Measurements from ENCODE around the gene RPS13. TPM values are rescaled to one million over a fixed set of nuclear protein-coding genes. Genes with fewer than 3 reads are reported as not detected.
"Not testable (repeated sequence)": the region's sequence is repeated elsewhere in the genome, so short reads cannot be mapped to it uniquely, and the experiment has no call there.

Gene RPS13
- total RNA-seq, 6 experiments from 2014 or later = 303 to 496 (median 339) TPM

DNA sequence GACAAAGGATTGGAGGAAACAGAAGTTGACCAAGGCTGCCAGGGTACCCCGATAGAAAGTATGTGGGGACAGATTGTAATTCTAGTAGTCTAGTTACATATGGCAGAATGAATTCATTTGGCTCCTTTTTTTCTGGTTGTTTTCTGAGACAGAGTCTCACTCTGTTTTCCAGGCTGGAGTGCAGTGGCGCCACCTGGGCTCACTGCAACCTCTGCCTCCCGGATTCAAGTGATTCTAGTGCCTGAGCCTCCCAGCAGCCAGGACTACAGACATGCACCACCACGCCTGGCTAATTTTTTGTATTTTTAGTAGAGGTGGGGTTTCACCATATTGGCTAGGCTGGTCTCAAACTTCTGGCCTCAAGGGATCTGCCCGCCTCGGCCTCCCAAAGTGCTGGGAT, 30.3 kb upstream of the RPS13 start:
- H3K4me3 ChIP-seq; ATAC-seq; H3K4me1 ChIP-seq; H3K27me3 ChIP-seq; H3K27ac ChIP-seq; H3K9me3 ChIP-seq; intact Hi-C loops (cut with DNase I); DNase-seq: not testable (repeated sequence)
- TF ChIP-seq, protein P1, sequence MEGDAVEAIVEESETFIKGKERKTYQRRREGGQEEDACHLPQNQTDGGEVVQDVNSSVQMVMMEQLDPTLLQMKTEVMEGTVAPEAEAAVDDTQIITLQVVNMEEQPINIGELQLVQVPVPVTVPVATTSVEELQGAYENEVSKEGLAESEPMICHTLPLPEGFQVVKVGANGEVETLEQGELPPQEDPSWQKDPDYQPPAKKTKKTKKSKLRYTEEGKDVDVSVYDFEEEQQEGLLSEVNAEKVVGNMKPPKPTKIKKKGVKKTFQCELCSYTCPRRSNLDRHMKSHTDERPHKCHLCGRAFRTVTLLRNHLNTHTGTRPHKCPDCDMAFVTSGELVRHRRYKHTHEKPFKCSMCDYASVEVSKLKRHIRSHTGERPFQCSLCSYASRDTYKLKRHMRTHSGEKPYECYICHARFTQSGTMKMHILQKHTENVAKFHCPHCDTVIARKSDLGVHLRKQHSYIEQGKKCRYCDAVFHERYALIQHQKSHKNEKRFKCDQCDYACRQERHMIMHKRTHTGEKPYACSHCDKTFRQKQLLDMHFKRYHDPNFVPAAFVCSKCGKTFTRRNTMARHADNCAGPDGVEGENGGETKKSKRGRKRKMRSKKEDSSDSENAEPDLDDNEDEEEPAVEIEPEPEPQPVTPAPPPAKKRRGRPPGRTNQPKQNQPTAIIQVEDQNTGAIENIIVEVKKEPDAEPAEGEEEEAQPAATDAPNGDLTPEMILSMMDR (IDR thresholded peaks at IDR 0.05) = peak in 2 of 4 donors; percentile 9 to 29
- 81% methylated on average over 6 of the region's 6 CpGs for WGBS (ENCODE audit: insufficient coverage, low coverage, low lambda C conversion rate, missing lambda C conversion rate)
- peaks cover 0 to 53% (median 16%) of the 10 kb centered on the region in 4 donors for H3K36me3 ChIP-seq

DNA sequence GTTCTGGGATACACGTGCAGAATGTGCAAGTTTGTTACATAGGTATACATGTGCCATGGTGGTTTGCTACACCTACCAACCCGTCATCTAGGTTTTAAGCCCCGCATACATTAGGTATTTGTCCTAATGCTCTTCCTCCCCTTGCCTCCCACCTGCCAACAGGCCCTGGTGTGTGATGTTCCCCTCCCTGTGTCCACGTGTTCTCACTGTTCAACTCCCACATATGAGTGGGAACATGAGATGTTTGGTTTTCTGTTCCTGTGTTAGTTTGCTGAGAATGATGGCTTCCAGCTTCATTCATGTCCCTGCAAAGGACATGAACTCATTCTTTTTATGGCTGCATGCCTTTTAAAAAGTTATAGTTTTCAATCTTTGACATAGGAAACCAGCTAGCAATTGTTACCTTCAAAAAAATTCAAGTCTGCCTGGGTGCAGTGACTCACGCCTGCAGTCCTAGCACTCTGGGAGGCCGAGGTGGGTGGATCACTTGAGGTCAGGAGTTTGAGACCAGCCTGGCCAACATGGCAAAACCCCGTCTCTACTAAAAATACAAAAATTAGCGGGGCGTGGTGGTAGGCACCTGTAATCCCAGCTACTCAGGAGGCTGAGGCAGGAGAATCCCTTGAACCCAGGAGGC, 28.1 kb upstream of the RPS13 start:
- H3K27ac ChIP-seq; DNase-seq; H3K27me3 ChIP-seq; ATAC-seq; H3K4me3 ChIP-seq; H3K4me1 ChIP-seq; intact Hi-C loops (cut with DNase I); H3K9me3 ChIP-seq: not testable (repeated sequence)
- WGBS (ENCODE audit: insufficient coverage, low coverage, low lambda C conversion rate, missing lambda C conversion rate) = 82% methylated on average over 6 of the region's 9 CpGs
- peaks cover 0 to 62% (median 15%) of the 10 kb centered on the region in 4 donors for H3K36me3 ChIP-seq

DNA sequence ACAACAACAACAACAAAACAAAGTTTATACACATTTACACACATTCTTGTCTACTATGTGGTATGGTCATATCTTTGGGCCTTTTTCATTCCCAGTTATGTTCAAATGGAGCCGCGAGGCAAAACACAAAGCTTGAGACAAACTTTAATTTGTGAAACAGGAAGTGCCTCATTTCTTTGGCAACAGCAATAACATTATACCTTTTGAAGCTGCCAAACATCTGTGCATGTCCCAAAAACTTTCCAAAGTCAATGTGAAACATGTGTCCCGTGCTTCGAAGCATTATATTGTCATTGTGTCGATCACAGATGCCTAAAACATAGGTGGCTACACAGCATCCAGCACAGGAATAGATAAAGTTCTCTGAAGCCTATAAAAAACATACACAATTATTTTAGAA, 25.0 kb upstream of the RPS13 start:
- no peak for DNase-seq
- no peak overlapping the region for H3K4me3 ChIP-seq
- intact Hi-C loops (cut with DNase I) = no loop called here
- H3K27ac ChIP-seq = no peak overlapping the region
- peaks cover 0 to 63% (median 16%) of the 10 kb centered on the region in 4 donors for H3K36me3 ChIP-seq
- no peak for ATAC-seq
- no peaks in the 10 kb centered on the region for H3K27me3 ChIP-seq
- TF ChIP-seq POLR2A (IDR thresholded peaks at IDR 0.05) = no peak
- TF ChIP-seq, protein P1 (IDR thresholded peaks at IDR 0.05) = no peak
- 100% methylated on average over 5 of the region's 5 CpGs for WGBS (ENCODE audit: insufficient coverage, low coverage, low lambda C conversion rate, missing lambda C conversion rate)
- no peaks in the 10 kb centered on the region for H3K4me1 ChIP-seq
- no peaks in the 10 kb centered on the region for H3K9me3 ChIP-seq

DNA sequence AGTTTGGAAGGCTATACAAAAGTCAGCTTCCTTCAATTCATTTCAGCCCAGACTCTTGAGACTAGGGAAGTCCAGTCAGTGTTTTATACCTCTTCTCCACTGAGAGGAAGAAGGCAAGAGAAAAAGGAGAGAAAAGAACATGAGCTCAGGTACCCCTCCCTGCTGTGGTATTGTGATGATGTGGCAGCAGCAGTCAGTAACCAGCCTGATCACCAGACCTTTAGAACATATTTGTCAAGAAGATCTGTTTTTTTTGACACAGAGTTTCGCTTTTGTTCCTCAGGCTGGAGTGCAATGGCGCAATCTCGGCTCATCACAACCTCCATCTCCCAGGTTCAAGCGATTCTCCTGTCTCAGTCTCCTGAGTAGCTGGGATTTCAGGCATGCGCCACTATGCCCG, 21.2 kb upstream of the RPS13 start:
- DNase-seq (no peak), ATAC-seq (peak in 3 of 4 donors; percentile 44 to 64 (median 56))
- 59% methylated on average over 3 of the region's 6 CpGs for WGBS (ENCODE audit: insufficient coverage, low coverage, low lambda C conversion rate, missing lambda C conversion rate)
- Histone ChIP-seq H3K27ac (peak overlapping the region in 1 of 3 donors; percentile 12), H3K36me3 (peaks cover 0 to 53% (median 15%) of the 10 kb centered on the region in 4 donors), H3K4me1 (no peaks in the 10 kb centered on the region), H3K4me3 (no peak overlapping the region), H3K27me3 (no peaks in the 10 kb centered on the region), H3K9me3 (no peaks in the 10 kb centered on the region)
- no peak for TF ChIP-seq POLR2A (IDR thresholded peaks at IDR 0.05)
- TF ChIP-seq, protein P1 (IDR thresholded peaks at IDR 0.05) = no peak
- intact Hi-C loops (cut with DNase I) = no loop called here

DNA sequence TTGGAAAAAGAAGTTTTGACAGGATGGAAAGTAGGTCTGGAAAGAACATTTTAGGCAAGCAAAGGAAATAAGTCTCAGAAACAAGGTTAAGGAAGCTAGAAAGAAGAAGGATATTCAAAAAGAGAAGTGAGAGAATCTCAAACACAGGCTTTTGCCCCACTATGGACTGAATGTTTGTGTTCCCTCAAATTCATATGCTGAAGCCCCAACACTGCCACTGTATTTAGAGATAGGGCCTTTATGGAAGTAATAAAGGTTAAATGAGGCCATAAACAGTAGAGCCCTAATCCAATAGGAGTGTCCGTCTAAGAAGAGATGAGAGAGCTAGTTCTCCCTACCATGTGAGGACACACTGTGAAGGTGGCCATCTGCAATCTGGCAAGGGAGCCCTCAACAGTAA, 20.6 kb upstream of the RPS13 start:
- no peak overlapping the region for H3K4me3 ChIP-seq
- H3K4me1 ChIP-seq = no peaks in the 10 kb centered on the region
- H3K9me3 ChIP-seq = no peaks in the 10 kb centered on the region
- no peaks in the 10 kb centered on the region for H3K27me3 ChIP-seq
- DNase-seq (no peak), ATAC-seq (peak; percentile 43 to 82 (median 58))
- peaks cover 0 to 49% (median 12%) of the 10 kb centered on the region in 4 donors for H3K36me3 ChIP-seq
- intact Hi-C loops (cut with DNase I) = no loop called here
- WGBS (ENCODE audit: insufficient coverage, low coverage, low lambda C conversion rate, missing lambda C conversion rate) = 88% methylated on average over 1 of the region's 1 CpG
- H3K27ac ChIP-seq = peak overlapping the region in 1 of 3 donors; percentile 12
- TF ChIP-seq, protein P1 (IDR thresholded peaks at IDR 0.05) = no peak

DNA sequence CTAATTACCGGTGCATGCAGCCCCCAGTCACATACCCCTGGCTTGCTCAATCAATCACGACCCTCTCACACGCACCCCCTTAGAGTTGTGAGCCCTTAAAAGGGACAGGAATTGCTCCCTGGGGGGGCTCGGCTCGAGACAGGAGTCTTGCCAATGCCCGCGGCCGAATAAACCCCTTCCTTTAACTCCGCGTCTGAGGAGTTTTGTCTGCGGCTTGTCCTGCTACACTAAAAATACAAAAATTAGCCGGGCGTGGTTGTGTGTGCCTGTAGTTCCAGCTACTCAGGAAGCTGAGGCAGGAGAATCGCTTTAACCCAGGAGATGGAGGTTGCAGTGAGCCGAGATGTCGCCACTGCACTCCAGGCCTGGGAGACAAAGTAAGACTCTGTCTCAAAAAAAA, 8.5 kb upstream of the RPS13 start:
- intact Hi-C loops (cut with DNase I); H3K4me3 ChIP-seq; H3K4me1 ChIP-seq; H3K27me3 ChIP-seq; H3K9me3 ChIP-seq; H3K27ac ChIP-seq; DNase-seq; ATAC-seq: not testable (repeated sequence)
- peaks cover 0 to 32% (median 15%) of the 10 kb centered on the region in 4 donors for H3K36me3 ChIP-seq
- WGBS (ENCODE audit: insufficient coverage, low coverage, low lambda C conversion rate, missing lambda C conversion rate) = 90% methylated on average over 11 of the region's 16 CpGs

All from right lobe of liver (tissue), 6 donors.